Osteocyte (in vitro differentiated cells): ENCODE measurements around the gene ZDHHC1. TPM values are rescaled to one million over a fixed set of nuclear protein-coding genes. Genes with fewer than 3 reads are reported as not detected.

Experiments used
- DNase-seq: peaks from one replicate; pipeline ENCODE4 v3.0.0; 2021; ENCODE audit warnings: mixed read lengths; ENCODE audit not compliant: unreplicated experiment; ENCODE audit errors: extremely low spot score
- H3K27ac Mint-ChIP-seq: one replicate; pipeline ENCODE4 v1.8.0; 2021; ENCODE audit warnings: mild to moderate bottlenecking, mixed read lengths; ENCODE audit not compliant: unreplicated experiment
- H3K27me3 Mint-ChIP-seq: one replicate; pipeline ENCODE4 v1.8.0; 2021; ENCODE audit warnings: mixed read lengths; ENCODE audit not compliant: unreplicated experiment
- H3K36me3 Mint-ChIP-seq: one replicate; pipeline ENCODE4 v1.8.0; 2021; ENCODE audit warnings: mixed read lengths; ENCODE audit not compliant: unreplicated experiment
- H3K4me1 Mint-ChIP-seq: one replicate; pipeline ENCODE4 v1.8.0; 2021; ENCODE audit warnings: mixed read lengths; ENCODE audit not compliant: unreplicated experiment
- H3K4me3 Mint-ChIP-seq: one replicate; pipeline ENCODE4 v1.8.0; 2021; ENCODE audit warnings: mild to moderate bottlenecking, moderate library complexity, mixed read lengths; ENCODE audit not compliant: unreplicated experiment
- H3K9me3 Mint-ChIP-seq: one replicate; pipeline ENCODE4 v1.8.0; 2021; ENCODE audit warnings: mixed read lengths; ENCODE audit not compliant: unreplicated experiment
- CTCF ChIP-seq: fragments of 200-600 bp; sonication (generic); IDR thresholded peaks from 2 replicates; pipeline ENCODE4 v1.5.0; 2021; ENCODE audit warnings: antibody characterized with exemption, mild to moderate bottlenecking, moderate library complexity
- total RNA-seq: library from RNA; stranded (reverse); gene quantifications from 2 replicates; pipeline ENCODE4 v1.2.1, GENCODE V29; 2021

The ZDHHC1 gene
- total RNA-seq, 1 donor from 2014 or later: 15.4 TPM

GRCh38 chr16:67398546-67399217, 17.6 kb downstream of the ZDHHC1 start:
- no peak for TF ChIP-seq CTCF
- H3K4me3 Mint-ChIP-seq: no peak overlapping the region
- H3K27ac Mint-ChIP-seq: no peak overlapping the region
- no peaks in the 10 kb centered on the region for H3K9me3 Mint-ChIP-seq
- no peaks in the 10 kb centered on the region for H3K27me3 Mint-ChIP-seq
- DNase-seq: no peak
- H3K4me1 Mint-ChIP-seq: peaks cover 19% of the 10 kb centered on the region
- peaks cover 4% of the 10 kb centered on the region for H3K36me3 Mint-ChIP-seq

GRCh38 chr16:67397812-67398545, 18.3 kb downstream of the ZDHHC1 start:
- Mint-ChIP-seq H3K27ac (no peak overlapping the region), H3K9me3 (no peaks in the 10 kb centered on the region), H3K27me3 (no peaks in the 10 kb centered on the region), H3K4me1 (peaks cover 21% of the 10 kb centered on the region), H3K4me3 (no peak overlapping the region), H3K36me3 (peaks cover under 1% of the 10 kb centered on the region)
- DNase-seq: no peak
- TF ChIP-seq CTCF: no peak

- peaks cover 26% of the 10 kb centered on the region for H3K4me1 Mint-ChIP-seq
- H3K4me3 Mint-ChIP-seq: no peak overlapping the region
- H3K36me3 Mint-ChIP-seq: no peaks in the 10 kb centered on the region
- no peaks in the 10 kb centered on the region for H3K27me3 Mint-ChIP-seq
- peak overlapping the region; percentile 57 for H3K27ac Mint-ChIP-seq
- DNase-seq: no peak
- H3K9me3 Mint-ChIP-seq: no peaks in the 10 kb centered on the region
- TF ChIP-seq CTCF: no peak
Measured at GRCh38 chr16:67397036-67397801, 19.1 kb downstream of the ZDHHC1 start.

GRCh38 chr16:67396159-67397035, 19.9 kb downstream of the ZDHHC1 start:
- no peak for TF ChIP-seq CTCF
- no peaks in the 10 kb centered on the region for H3K27me3 Mint-ChIP-seq
- peak overlapping the region; percentile 57 for H3K27ac Mint-ChIP-seq
- no peaks in the 10 kb centered on the region for H3K9me3 Mint-ChIP-seq
- DNase-seq: no peak
- no peak overlapping the region for H3K4me3 Mint-ChIP-seq
- H3K36me3 Mint-ChIP-seq: no peaks in the 10 kb centered on the region
- H3K4me1 Mint-ChIP-seq: peaks cover 30% of the 10 kb centered on the region
